NCI-H524 treated with DMSO at 0.1 percent for 48 hours (cell line): ENCODE measurements around the gene IRX4.

Source experiments
- DNase-seq: peaks from one replicate; lab custom pipeline; 2025; lab: John Stamatoyannopoulos, UW

Gene IRX4

DNA sequence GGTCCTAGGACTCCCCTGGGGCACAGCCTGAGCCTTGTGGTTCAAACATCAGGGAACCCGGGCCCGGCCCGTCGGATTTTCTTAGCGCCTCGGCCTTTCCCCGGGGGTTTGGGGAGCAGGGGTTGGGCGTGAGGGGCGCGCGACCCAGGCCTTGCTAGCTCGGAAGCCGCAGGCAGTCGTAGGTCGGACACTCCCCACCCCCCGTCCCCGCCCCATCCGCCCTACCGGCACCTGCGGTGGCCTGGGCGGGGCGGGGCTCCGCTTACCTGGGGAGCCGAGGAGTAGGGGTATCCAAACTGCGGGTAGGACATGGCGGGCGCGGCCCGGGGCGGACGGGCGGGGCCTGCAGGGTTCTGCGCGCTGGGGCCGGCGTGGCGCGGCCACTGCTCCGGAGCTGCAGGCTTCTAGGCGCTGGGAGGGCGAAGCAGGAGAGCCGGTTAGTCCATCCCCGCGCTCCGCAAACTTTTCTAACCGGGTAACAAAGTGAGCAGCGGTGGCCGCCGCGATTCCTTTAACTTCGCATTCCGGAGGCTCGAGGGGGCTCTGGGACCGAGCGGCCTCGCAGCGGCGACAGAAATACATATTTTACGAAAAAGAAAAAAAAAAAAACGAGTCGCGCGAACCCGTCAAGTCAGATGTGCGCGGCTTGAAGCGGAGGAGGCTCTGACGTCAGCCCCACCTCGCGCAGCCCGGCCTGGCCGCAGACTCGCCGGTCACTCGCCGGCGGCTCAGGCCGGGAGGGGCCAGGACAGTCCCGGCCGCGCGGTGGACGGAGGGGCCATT lies at the start of gene IRX4:
Gene IRX4, minus strand, starts transcription at position 589 of the 783 bp plus-strand sequence. Its CDS starts 278 bp downstream, at position 311.
- no peak for DNase-seq

DNA sequence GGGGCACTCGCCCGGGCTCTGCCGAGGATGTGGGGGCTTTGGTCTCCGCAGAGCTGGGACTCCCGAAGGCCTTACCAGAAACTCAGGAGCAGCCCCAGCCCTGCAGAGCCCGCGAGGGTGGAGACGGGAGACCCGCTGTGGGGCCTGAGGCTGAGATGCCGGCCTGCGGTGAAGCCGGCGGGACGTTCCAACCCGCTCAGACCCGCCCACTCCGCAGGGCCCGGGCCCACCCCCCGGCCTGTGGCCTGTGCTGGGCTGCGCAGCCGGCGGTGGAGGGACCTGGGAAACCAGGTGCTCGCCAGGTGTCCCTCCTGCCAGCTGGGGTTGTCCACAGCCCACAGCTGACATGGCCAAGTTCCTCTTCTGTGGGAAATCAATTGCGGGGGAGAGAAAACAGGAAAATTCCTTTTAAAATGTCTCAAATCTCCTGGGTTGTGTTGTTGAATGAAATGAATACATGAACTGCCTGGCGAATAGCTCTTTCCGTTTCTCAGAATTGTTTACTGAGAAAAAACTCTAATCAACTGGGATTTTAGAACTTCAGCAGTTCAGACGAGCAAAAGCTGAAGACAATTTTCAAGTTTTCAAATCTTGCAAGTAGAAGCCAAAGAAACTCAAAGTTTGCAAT lies 49.0 kb upstream of the IRX4 start:
- DNase-seq = no peak

DNA sequence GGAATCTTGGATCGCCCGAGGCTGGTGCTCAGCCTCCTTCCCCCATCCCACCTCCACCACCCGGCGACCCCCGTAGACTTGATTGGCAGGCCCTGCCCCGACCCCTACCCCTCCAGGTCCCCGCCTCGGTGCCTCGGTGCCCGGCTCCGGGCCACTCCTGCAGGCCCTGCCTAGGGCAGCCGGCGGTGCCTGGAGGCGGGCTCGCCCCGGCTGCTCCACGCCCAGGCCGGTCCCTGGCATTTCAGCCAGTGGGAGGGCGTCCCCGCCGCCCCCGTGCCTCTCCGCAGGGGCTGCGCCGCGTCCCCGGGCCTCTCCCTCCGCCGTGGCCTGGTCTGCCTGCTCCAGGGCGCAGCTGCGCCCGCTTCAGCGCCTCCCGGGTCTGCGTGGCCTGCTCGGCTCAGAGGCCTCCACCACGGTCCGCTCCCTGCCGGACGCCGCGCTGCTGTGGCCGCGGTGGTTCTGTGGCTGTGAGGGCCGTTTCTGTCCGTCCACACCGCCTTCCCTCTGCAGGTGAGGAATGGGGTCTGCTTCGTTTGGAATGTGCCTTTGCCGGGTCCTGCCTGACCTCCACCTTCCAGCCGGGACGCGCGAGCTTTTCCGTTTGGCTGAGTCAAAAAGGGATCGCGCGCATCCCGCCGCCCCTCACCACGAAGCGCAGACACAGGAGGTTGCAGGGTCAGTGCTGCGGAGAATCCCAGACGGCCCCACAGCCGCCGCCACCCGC lies 48.3 kb upstream of the IRX4 start:
- DNase-seq = no peak

DNA sequence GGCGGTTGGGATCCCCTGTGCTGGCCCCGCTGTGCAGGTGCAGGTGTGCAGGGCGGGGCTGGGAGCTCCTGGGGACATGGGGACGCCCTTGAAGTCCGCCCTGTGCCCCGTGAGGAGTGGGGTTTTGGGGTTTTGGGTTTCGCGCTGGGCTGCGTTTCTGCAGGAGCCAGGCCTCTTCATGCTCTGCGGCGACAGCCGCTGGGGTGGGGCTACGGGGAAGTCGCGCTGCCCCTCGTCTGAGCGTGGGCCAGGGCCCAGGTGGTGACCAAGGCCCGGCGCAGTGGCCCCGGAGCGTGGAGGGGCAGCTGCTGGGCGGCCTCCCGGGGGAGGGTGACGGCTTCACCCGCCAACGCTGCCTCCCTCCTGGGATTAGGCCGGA lies 47.8 kb upstream of the IRX4 start:
- no peak for DNase-seq

- DNase-seq = no peak
Measured at GRCh38 chr5:1929108-1929991, 46.6 kb upstream of the IRX4 start.

DNA sequence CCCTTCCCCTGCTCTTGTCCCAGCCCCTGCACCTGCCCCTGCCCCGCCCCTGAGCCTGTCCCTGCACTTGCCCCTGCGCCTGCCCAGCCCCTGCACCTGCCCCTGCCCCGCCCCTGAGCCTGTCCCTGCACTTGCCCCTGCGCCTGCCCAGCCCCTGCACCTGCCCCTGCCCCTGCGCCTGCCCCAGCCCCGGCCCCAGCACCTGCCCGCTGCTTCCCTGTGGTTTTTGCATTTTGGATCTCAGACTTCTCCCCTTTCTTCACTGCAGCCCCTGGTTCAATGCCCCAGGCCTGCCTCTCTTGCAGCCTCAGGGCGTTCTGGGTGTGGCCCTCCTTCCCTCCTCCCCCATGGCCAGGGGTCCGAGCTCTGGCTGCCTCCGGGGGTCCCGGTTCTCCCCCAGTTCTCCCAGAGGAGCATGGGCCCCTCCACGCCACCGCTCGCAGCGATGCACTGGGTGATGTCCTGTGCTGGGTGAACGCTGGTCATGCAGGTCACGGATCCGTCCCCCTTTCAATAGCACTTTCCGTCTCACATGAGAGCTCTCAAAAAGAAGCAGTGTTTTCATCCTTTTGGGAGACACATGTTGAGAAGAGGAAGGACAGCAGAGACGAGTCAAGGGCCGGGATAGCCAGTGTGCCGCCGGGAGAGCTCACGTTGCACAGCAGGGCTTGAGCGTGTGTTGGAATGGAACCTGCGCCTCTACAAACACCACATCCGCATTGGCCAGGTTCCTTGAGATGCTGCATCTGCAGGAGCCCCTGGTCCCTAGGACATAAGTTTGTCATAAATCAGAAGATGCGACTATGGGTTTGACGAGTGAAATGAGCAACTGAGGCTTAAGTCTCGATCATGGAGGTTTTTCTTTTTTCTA lies 44.0 kb upstream of the IRX4 start:
- DNase-seq = no peak

DNA sequence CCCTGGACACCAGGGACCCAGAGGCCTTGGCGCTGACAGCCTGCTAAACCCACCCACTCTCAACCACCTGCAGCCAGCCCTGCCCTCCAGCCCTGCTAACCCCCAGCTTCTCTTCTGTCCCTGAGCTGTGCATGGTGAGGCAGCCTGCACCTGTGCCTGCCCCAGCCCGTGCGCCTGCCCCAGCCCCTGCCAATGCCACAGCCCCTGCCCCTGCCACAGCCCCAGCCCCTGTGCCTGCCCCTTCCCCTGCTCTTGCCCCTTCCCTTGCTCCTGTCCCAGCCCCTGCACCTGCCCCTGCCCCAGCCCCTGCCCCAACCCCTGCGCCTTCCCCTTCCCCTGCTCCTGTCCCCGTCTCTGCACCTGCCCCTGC lies 43.3 kb upstream of the IRX4 start:
- DNase-seq = no peak

GRCh38 chr5:1925111-1926070 lies 42.7 kb upstream of the IRX4 start:
- DNase-seq = no peak

- no peak for DNase-seq
Measured at GRCh38 chr5:1923766-1924165, 41.0 kb upstream of the IRX4 start.

DNA sequence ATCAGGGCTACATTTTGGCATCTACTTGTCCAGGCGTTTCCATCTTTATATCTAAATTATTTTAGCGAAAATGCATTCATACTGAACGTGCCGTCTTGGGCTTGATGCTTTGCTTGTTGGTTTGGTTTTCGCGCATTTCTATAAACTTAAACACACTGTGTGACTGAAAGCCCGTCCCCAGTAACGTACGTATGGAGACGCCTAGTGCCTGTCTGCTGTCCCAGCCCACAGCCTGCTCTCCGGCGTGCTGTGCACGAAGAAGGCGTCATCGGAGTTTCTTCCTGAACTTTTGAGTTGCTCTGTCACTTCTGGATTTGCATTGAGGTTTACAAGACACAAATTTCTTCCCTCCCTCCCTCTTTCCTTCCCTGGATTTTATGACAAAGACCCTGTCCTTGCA lies 40.6 kb upstream of the IRX4 start:
- no peak for DNase-seq

GRCh38 chr5:1921711-1922110 lies 39.0 kb upstream of the IRX4 start:
- no peak for DNase-seq

DNA sequence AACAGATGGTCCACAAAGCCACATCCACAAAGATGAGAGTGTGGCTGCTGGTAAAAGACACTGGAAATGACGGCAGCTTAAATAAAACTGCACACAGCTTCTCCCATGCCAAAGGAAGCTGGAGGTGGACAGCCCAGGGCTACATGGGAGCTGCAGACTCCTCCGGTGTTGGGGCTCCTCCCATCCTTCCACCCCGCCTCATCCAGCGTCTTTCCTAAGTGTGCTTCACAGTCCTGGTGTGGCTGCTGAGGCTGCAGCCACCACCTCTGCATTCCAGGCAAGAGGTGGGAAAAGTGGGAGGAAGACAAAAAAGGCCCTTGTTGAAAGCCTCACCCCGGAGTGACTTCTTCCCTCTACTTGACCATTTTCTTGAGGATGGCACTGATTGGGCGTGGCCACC lies 37.0 kb upstream of the IRX4 start:
- DNase-seq = no peak

DNA sequence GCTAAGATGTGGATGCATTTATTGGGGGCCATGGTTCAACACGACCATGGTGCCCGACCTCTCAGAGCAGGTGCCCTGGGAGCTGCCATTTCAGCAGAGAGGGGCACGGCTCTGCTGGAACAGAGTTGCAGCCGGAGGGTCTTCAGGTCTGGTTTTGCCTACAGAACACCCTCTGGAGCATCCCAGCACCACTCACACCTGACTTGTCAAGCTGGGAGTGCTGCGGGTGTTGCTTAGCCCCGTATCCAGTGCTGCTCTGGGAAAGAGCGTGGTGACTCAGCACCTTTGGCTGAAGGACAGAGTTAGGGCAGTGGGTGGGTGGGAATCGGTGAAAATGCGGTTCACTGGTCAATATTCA lies 36.5 kb upstream of the IRX4 start:
- DNase-seq = no peak

- no peak for DNase-seq
Measured at GRCh38 chr5:1918488-1919208, 35.9 kb upstream of the IRX4 start.

DNA sequence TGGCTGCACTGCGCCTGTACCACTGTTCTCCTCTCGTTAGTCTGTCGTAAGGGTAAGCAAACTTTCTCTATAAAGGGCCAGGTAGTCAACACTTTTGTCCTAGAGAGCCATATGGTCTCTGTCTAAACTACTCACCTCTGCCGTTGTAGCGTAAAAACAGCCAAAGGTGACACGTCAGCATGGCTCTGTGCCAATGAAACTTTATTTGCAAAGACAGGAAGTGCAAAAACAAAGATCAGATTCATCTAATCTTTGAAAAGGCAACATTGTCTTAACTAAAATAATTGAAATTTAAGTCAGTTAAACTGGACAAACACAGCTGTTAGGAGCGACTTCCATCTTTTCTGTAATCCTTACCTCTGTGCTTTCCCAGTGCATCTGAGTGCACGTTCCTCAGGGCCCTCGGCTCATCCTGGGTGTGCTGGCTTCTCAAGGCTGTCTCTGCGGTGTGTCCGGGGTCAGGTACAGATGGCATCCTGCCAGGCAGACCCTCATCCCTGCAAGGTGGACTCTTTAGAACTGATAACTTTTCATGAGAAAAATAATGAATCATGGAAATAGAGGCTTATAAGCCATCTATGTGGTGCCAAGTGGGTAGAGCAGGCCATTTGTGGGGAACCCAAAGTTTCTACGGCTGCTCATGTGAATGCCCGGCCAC lies 35.2 kb upstream of the IRX4 start:
- DNase-seq = no peak

DNA sequence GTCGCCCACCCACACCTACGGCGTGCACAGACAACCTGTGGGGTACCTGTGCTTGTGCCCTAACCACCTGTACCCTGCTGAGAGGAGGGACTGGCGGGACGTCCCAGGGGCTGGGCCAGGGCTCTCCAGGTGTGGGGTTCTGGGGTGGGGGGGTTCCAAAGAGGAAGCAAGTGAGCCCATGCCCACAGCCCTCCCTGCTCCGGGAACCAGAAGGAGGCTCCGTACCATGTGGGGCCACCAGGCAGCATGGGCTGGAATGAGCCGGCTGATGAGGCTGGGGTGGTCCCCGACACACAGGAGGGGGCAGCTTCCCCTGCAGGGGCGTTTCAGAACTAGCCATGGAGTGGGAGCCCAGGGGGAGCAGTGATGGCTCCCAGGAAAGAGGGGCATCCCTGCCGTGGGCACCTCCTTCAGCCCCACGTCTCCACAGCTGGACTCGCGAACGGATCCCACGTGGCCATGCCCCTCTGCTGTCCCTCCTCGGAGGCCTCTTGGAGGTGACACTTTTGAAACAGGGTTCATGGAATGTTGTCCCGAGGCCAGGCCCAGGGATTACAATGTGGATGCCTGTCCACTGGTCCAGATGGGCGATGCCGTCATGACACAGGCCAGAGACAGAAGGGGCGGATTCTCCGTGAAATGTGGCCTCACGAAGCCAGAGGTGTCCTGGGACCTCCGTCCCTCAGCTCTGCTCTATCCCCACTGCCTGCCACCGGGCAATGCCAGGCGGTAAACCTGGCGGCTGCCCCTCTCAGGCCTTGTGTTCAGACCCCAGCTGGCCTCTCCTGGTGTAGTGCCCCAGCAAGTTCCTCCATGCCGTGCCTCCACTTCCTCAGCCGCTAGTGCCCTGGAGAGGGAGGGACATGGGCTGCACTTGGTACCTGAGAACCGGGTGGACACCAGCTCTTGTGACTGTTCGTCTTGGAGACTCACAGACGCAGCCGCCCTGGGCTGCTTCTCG lies 33.6 kb upstream of the IRX4 start:
- no peak for DNase-seq

GRCh38 chr5:1915316-1915715 lies 32.6 kb upstream of the IRX4 start:
- no peak for DNase-seq

GRCh38 chr5:1914471-1914870 lies 31.7 kb upstream of the IRX4 start:
- DNase-seq = no peak
